OCI-LY1 (cell line): ENCODE results near the gene SLC23A2.

Experiments used
- EZH2 ChIP-seq: fragments of 200-600 bp; sonication (generic), shearing (Covaris generic); IDR thresholded peaks from 2 replicates; pipeline ENCODE4 v1.8.0; 2017; ENCODE audit warnings: borderline replicate concordance, mixed run types, mild to moderate bottlenecking, antibody characterized with exemption, low read length, moderate library complexity, mixed read lengths
- TF ChIP-seq, protein P1 (sequence below): fragments of 200-600 bp; sonication (generic), shearing (Covaris generic); IDR thresholded peaks from 2 replicates; pipeline ENCODE4 v1.5.1; 2017; ENCODE audit warnings: mild to moderate bottlenecking, antibody characterized with exemption, low read length, moderate library complexity, mixed read lengths

DNA sequence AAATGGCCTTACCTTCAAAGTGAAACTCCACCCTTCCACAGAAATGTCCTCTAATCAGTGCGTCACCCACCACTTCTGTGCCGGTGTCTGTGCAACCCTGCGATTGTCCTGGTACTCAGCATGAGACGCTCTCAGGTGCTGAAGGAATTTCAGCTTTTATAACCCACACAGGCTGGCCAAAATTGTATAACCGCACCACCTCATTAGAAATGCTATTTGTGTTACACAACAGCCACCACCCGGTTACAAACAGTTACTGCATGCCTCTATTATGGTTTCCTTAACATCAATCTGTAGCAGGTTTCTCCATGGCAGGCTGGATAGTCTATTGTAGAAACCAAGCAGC is 51.5 kb downstream of the SLC23A2 start:
- TF ChIP-seq EZH2: no peak
- TF ChIP-seq, protein P1, sequence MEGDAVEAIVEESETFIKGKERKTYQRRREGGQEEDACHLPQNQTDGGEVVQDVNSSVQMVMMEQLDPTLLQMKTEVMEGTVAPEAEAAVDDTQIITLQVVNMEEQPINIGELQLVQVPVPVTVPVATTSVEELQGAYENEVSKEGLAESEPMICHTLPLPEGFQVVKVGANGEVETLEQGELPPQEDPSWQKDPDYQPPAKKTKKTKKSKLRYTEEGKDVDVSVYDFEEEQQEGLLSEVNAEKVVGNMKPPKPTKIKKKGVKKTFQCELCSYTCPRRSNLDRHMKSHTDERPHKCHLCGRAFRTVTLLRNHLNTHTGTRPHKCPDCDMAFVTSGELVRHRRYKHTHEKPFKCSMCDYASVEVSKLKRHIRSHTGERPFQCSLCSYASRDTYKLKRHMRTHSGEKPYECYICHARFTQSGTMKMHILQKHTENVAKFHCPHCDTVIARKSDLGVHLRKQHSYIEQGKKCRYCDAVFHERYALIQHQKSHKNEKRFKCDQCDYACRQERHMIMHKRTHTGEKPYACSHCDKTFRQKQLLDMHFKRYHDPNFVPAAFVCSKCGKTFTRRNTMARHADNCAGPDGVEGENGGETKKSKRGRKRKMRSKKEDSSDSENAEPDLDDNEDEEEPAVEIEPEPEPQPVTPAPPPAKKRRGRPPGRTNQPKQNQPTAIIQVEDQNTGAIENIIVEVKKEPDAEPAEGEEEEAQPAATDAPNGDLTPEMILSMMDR: peak; percentile 83
